CD4-positive, alpha-beta T cell treated with Interleukin-2 at 100 ng/mL for 4 hours (primary cell): ENCODE measurements around the gene WBP2.

Experiments used
- DNase-seq: peaks from one replicate; pipeline ENCODE4 v3.0.0-alpha.2; 2020; ENCODE audit warnings: low spot score

The WBP2 gene

GRCh38 chr17:75844530-75845057 lies 10.5 kb downstream of the WBP2 start:
- DNase-seq: no peak

- DNase-seq: peak; percentile 69
These were observed 11.3 kb downstream of the WBP2 start, which contains the start of gene UNC13D for GRCh38 chr17:75843577-75844529. TSS of gene UNC13D (minus strand) at chr17:75844404. CDS start at chr17:75844337, 67 bp downstream.

- DNase-seq: peak; percentile 38
These were observed 12.1 kb downstream of the WBP2 start for GRCh38 chr17:75842963-75843576.

GRCh38 chr17:75842411-75842810 lies 12.7 kb downstream of the WBP2 start:
- no peak for DNase-seq

- no peak for DNase-seq
These were observed 14.4 kb downstream of the WBP2 start for GRCh38 chr17:75840799-75841164.

- no peak for DNase-seq
These were observed 15.0 kb downstream of the WBP2 start for GRCh38 chr17:75839942-75840798.

- no peak for DNase-seq
These were observed 16.7 kb downstream of the WBP2 start for GRCh38 chr17:75838410-75838809.

- no peak for DNase-seq
These were observed 17.2 kb downstream of the WBP2 start for GRCh38 chr17:75837899-75838298.

- DNase-seq: no peak
These were observed 18.5 kb downstream of the WBP2 start for GRCh38 chr17:75836605-75837004.

- no peak for DNase-seq
These were observed 19.5 kb downstream of the WBP2 start for GRCh38 chr17:75835654-75835987.

- DNase-seq: no peak
These were observed 20.0 kb downstream of the WBP2 start for GRCh38 chr17:75834928-75835653.

- no peak for DNase-seq
These were observed 20.7 kb downstream of the WBP2 start for GRCh38 chr17:75834279-75834920.

GRCh38 chr17:75832652-75833400 lies 22.3 kb downstream of the WBP2 start:
- DNase-seq: peak; percentile 21

GRCh38 chr17:75832164-75832651 lies 22.9 kb downstream of the WBP2 start:
- DNase-seq: peak; percentile 60

- DNase-seq: no peak
These were observed 24.0 kb downstream of the WBP2 start for GRCh38 chr17:75831032-75831571.

- peak; percentile 22 for DNase-seq
These were observed 24.7 kb downstream of the WBP2 start for GRCh38 chr17:75830164-75831031.

- no peak for DNase-seq
These were observed 25.4 kb downstream of the WBP2 start for GRCh38 chr17:75829747-75830146.

GRCh38 chr17:75828741-75829140 lies 26.4 kb downstream of the WBP2 start:
- no peak for DNase-seq

- DNase-seq: no peak
These were observed 27.1 kb downstream of the WBP2 start for GRCh38 chr17:75828076-75828400.
